ENCODE results near the gene TMOD1. TPM values are rescaled to one million over a fixed set of nuclear protein-coding genes. Genes with fewer than 3 reads are reported as not detected.

TMOD1 gene
- total RNA-seq, 1 donor from 2014 or later = not detected

DNA sequence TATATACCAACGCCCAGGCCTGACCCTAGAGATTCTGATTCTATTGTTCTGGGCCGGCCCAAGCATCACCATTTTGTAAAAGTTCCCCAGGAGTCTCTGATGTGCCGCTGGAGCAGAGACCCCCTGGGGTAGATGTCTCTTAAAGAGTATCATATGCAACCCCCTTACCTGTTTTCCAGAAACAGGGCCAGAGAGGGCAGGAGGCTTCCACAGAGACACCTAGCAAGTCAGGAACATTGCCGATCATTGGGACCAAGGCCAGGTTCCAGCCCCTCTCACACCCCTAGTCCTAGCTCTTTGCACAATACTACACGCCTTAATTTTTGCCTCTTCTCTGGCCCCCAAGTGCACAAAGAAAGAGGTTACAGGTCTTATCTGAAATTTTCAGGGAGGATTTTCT is 63.8 kb downstream of the TMOD1 start:
- no peak overlapping the region for H3K4me3 ChIP-seq (ENCODE audit: low read depth, low read length)
- FAIRE-seq = no peak
- TF ChIP-seq, protein P1, sequence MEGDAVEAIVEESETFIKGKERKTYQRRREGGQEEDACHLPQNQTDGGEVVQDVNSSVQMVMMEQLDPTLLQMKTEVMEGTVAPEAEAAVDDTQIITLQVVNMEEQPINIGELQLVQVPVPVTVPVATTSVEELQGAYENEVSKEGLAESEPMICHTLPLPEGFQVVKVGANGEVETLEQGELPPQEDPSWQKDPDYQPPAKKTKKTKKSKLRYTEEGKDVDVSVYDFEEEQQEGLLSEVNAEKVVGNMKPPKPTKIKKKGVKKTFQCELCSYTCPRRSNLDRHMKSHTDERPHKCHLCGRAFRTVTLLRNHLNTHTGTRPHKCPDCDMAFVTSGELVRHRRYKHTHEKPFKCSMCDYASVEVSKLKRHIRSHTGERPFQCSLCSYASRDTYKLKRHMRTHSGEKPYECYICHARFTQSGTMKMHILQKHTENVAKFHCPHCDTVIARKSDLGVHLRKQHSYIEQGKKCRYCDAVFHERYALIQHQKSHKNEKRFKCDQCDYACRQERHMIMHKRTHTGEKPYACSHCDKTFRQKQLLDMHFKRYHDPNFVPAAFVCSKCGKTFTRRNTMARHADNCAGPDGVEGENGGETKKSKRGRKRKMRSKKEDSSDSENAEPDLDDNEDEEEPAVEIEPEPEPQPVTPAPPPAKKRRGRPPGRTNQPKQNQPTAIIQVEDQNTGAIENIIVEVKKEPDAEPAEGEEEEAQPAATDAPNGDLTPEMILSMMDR (IDR thresholded peaks at IDR 0.05; ENCODE audit: insufficient read depth, low read length, severe bottlenecking) = no peak

DNA sequence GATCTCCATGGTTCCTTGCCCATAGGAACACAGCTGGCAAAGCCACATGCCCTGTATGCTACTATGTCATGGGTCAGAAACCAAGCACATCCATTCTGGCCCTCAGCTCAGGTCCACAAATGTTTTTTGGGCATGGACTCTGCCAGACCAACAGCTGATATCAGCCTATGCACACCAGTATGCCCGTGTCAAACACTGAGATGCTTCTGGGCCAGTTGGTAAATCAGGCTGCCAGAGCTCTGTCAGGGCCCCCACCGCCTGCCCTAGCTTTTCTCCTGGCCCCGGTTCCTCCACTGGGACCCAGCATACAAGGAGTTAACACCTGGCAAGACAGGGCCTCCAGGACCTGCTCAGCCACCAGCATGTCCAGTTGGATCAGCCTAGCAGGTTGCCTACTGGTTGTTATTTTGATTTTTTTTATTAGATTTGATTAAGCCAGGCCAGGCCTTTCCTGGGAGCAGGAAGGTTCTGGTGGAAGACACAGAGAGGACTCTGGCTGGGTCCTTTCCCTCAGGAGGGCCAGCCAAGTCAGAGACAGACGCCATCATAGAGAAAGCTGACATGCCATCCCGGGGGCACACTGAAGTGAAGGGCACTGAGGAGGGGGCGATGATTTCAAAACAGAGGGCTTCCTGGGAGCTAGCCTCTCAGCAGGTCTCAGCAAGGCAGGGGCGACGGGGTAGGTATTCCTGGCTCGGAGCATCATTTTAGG is 65.9 kb downstream of the TMOD1 start:
- H3K27me3 ChIP-seq (ENCODE audit: control insufficient read depth, insufficient read depth, low read length) = no peaks in the 10 kb centered on the region
- FAIRE-seq (no peak), DNase-seq (ENCODE audit: low read depth) (no peak)
- H3K36me3 ChIP-seq (ENCODE audit: control insufficient read depth, insufficient read depth, low read length) = no peaks in the 10 kb centered on the region
- TF ChIP-seq, protein P1 (IDR thresholded peaks at IDR 0.05; ENCODE audit: insufficient read depth, low read length, severe bottlenecking) = no peak
- no peak overlapping the region for H3K4me3 ChIP-seq (ENCODE audit: low read depth, low read length)

More for the DNA sequence above, 63.8 kb downstream of the TMOD1 start:
- Histone ChIP-seq H3K36me3 (ENCODE audit: control insufficient read depth, insufficient read depth, low read length) (no peaks in the 10 kb centered on the region), H3K27me3 (ENCODE audit: control insufficient read depth, insufficient read depth, low read length) (no peaks in the 10 kb centered on the region)
- no peak for DNase-seq (ENCODE audit: low read depth)

DNA sequence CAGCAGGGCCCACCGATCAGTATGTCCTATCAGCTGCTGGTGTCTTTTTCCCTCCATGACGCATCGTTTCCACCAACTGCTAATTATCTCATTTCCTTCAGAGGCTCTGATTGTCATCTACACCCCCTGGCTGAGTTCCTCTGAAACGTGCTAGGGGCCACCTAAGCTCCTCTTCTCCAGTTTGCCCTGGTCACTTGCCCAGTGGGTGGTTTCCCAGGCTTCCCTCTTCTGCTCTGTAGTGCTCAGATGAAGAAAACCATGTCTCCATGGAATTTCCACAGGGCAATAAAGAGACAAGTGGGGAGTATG is 66.4 kb downstream of the TMOD1 start:
- Histone ChIP-seq H3K36me3 (ENCODE audit: control insufficient read depth, insufficient read depth, low read length) (no peaks in the 10 kb centered on the region), H3K4me3 (ENCODE audit: low read depth, low read length) (no peak overlapping the region), H3K27me3 (ENCODE audit: control insufficient read depth, insufficient read depth, low read length) (no peaks in the 10 kb centered on the region)
- FAIRE-seq = no peak
- TF ChIP-seq, protein P1 (IDR thresholded peaks at IDR 0.05; ENCODE audit: insufficient read depth, low read length, severe bottlenecking) = no peak
- DNase-seq (ENCODE audit: low read depth) = no peak

DNA sequence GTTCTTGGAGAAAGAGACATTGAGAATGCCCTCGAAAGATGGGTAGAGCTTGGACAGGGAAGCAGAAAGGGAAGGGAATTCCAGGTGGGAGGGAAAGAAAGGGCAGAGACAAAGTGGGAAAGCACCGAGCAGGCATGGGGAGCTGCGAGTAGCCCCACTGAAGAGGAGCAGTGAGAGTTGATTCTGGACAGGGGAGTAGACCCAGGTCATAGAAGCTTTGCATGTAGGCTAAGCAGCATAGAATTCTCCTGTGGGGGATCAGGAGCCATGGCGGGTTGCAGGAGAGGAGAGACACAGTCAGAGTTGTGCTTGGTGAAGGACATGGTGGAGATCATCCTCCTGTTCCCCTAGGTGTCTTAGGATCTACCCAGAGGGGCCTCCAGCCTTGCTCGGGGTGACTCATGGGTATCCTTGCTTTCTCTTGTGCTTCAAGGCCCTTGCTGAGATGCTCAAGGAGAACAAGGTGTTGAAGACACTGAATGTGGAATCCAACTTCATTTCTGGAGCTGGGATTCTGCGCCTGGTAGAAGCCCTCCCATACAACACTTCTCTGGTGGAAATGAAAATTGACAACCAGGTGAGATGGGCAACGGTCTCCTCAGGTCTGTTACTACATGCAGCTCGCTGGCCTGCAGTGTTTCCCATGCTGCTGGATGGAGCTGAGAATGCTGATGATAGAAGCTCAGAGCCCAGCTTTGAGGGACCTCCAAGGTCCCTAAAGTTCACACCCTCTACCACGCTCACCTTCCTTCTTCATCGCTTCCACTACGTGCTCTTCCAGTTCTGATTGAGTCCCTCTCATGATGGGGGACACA is 67.2 kb downstream of the TMOD1 start:
- FAIRE-seq (no peak), DNase-seq (ENCODE audit: low read depth) (no peak)
- Histone ChIP-seq H3K4me3 (ENCODE audit: low read depth, low read length) (no peak overlapping the region), H3K36me3 (ENCODE audit: control insufficient read depth, insufficient read depth, low read length) (no peaks in the 10 kb centered on the region), H3K27me3 (ENCODE audit: control insufficient read depth, insufficient read depth, low read length) (no peaks in the 10 kb centered on the region)
- TF ChIP-seq, protein P1 (IDR thresholded peaks at IDR 0.05; ENCODE audit: insufficient read depth, low read length, severe bottlenecking) = no peak

DNA sequence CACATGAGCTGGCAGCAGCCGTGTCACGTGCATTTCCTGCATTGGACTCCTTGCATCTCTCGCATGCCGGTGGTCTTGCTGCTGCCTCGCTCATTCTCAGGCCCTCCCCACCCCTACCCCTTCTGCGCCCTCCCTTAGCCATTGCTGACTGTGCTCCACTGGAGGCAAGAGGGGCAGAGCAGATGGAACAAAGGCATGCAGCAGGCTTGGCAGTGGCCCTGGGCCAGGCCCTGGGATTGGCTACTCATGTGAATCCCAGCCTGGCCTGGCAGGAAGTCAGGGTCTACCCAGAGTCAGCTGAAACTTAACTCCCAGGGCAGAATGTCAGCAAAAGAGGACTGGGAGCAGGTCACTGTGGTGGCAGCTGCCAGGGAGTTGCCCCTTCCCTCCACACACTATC is 69.4 kb downstream of the TMOD1 start:
- no peak for FAIRE-seq
- no peaks in the 10 kb centered on the region for H3K36me3 ChIP-seq (ENCODE audit: control insufficient read depth, insufficient read depth, low read length)
- no peaks in the 10 kb centered on the region for H3K27me3 ChIP-seq (ENCODE audit: control insufficient read depth, insufficient read depth, low read length)
- TF ChIP-seq, protein P1 (IDR thresholded peaks at IDR 0.05; ENCODE audit: insufficient read depth, low read length, severe bottlenecking) = no peak
- no peak for DNase-seq (ENCODE audit: low read depth)
- no peak overlapping the region for H3K4me3 ChIP-seq (ENCODE audit: low read depth, low read length)

Measured in bronchial epithelial cell (primary cell).